ENCODE measurements around the gene C4orf54. TPM values are rescaled to one million over a fixed set of nuclear protein-coding genes. Genes with fewer than 3 reads are reported as not detected.

C4orf54 gene
- total and polyA plus RNA-seq, 10 of the 15 experiments (the other 5 are each of a cell fraction or from before 2014, with no cell fraction given) = 0.01 TPM; not detected in 9

DNA sequence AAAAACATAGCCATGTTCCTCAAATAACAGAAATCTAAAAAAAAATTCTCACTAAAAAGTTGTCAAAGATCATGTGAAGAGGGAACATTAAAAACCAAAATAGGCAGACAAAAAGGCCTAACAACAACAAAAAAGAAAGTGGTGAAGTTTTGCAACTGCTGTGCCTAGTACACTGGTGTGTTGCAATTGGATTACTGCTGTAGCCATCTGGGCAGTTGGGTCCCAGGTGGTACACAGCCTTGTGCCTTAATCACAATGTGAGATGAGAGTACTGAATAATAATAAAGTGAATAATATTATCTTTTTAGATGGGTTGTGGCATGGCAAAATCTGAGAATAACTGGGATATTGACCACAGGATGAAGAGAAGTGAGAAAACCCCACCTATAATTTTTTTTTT, 12.0 kb downstream of the C4orf54 start (continued):
- TF ChIP-seq, protein P1, sequence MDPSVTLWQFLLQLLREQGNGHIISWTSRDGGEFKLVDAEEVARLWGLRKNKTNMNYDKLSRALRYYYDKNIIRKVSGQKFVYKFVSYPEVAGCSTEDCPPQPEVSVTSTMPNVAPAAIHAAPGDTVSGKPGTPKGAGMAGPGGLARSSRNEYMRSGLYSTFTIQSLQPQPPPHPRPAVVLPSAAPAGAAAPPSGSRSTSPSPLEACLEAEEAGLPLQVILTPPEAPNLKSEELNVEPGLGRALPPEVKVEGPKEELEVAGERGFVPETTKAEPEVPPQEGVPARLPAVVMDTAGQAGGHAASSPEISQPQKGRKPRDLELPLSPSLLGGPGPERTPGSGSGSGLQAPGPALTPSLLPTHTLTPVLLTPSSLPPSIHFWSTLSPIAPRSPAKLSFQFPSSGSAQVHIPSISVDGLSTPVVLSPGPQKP (IDR thresholded peaks at IDR 0.05; ENCODE audit: low read depth, low read length) = no peak
- TF ChIP-seq, protein P2, sequence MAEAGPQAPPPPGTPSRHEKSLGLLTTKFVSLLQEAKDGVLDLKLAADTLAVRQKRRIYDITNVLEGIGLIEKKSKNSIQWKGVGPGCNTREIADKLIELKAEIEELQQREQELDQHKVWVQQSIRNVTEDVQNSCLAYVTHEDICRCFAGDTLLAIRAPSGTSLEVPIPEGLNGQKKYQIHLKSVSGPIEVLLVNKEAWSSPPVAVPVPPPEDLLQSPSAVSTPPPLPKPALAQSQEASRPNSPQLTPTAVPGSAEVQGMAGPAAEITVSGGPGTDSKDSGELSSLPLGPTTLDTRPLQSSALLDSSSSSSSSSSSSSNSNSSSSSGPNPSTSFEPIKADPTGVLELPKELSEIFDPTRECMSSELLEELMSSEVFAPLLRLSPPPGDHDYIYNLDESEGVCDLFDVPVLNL (IDR thresholded peaks at IDR 0.05; ENCODE audit: low read depth, low read length) = no peak

DNA sequence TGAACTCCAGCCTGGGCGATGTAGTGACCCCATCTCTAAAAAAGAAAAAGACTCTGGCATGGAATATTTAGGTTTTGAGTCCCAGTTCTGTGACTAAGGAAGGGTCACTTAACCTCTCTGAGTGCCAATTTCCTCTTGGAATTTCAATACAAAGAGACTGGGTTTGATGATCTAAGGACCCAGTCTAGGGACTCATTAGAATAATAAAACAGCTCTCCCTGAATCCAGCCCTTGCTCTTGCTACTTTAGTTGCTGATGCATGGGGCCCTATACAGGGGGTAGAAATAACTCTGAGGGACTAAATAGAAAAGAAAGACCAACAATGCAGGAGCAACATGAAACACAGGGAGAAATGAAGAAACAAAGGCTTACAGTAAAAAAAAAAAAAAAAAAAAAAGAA, 12.6 kb downstream of the C4orf54 start:
- no peak for FAIRE-seq
- ChIA-PET SMC1A (ENCODE audit: uncharacterized antibody, unreplicated experiment) (no interaction called here), RAD21 (ENCODE audit: unreplicated experiment) (no interaction called here), CTCF (no interaction called here), POLR2A (no interaction called here)
- no peaks in the 10 kb centered on the region for H3K36me3 ChIP-seq (ENCODE audit: control insufficient read depth in 2 of 2, insufficient read depth in 2 of 2, low read length in 1 of 2)
- H2AFZ ChIP-seq (ENCODE audit: control insufficient read depth, low read depth, low read length) = no peak overlapping the region
- no peak overlapping the region for H3K4me2 ChIP-seq (ENCODE audit: control insufficient read depth, insufficient read depth)
- no TSS peak for BruUV-seq (replicated peaks)
- WGBS (ENCODE audit: insufficient coverage, insufficient replicate concordance, low lambda C conversion rate, missing lambda C conversion rate) = 10% methylated on average over 1 of the region's 1 CpG
- no peak overlapping the region for H3K27ac ChIP-seq (ENCODE audit: control insufficient read depth, insufficient read depth)
- no peaks in the 10 kb centered on the region for H3K79me2 ChIP-seq (ENCODE audit: control insufficient read depth, insufficient read depth, low read length)
- no peaks in the 10 kb centered on the region for H3K9me3 ChIP-seq (replicated peaks; ENCODE audit: control insufficient read depth, insufficient read depth, low read length)
- no peak overlapping the region for H3K4me3 ChIP-seq
- H3K9ac ChIP-seq (ENCODE audit: control insufficient read depth, insufficient read depth, low read length) = no peak overlapping the region
- intact Hi-C loops (cut with micrococcal nuclease; ENCODE audit: unreplicated experiment) (no loop called here), in situ Hi-C loops (cut with MboI) (no loop called here)
- no peak for DNase-seq (ENCODE audit: low read depth, low spot score)
- no peaks in the 10 kb centered on the region for H4K20me1 ChIP-seq (ENCODE audit: control insufficient read depth, insufficient read depth)
- no peaks in the 10 kb centered on the region for H3K4me1 ChIP-seq (ENCODE audit: control insufficient read depth, insufficient read depth, low read length)
- ATAC-seq = no peak
- H3K27me3 ChIP-seq (replicated peaks in 1 of 2; ENCODE audit: control insufficient read depth in 2 of 2, insufficient read depth in 2 of 2, low read length in 1 of 2) = peaks cover 0 to 5% of the 10 kb centered on the region in 2 experiments; a peak in 1 of 4 replicates
- TF ChIP-seq, protein P3, sequence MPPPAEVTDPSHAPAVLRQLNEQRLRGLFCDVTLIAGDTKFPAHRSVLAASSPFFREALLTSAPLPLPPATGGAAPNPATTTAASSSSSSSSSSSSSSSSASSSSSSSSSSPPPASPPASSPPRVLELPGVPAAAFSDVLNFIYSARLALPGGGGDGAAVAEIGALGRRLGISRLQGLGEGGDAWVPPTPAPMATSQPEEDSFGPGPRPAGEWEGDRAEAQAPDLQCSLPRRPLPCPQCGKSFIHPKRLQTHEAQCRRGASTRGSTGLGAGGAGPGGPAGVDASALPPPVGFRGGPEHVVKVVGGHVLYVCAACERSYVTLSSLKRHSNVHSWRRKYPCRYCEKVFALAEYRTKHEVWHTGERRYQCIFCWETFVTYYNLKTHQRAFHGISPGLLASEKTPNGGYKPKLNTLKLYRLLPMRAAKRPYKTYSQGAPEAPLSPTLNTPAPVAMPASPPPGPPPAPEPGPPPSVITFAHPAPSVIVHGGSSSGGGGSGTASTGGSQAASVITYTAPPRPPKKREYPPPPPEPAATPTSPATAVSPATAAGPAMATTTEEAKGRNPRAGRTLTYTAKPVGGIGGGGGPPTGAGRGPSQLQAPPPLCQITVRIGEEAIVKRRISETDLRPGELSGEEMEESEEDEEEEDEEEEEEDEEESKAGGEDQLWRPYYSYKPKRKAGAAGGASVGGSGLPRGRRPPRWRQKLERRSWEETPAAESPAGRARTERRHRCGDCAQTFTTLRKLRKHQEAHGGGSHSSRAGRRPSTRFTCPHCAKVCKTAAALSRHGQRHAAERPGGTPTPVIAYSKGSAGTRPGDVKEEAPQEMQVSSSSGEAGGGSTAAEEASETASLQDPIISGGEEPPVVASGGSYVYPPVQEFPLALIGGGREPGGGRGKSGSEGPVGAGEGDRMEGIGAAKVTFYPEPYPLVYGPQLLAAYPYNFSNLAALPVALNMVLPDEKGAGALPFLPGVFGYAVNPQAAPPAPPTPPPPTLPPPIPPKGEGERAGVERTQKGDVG (CRISPR knock-in tag; IDR thresholded peaks at IDR 0.05) = no peak
- TF ChIP-seq ZSCAN29 (IDR thresholded peaks at IDR 0.05) (no peak), PAX8 (IDR thresholded peaks at IDR 0.05) (no peak), RB1 (IDR thresholded peaks at IDR 0.05; ENCODE audit: borderline replicate concordance) (no peak), GABPA (IDR thresholded peaks at IDR 0.05; ENCODE audit: low read depth) (no peak)
- TF ChIP-seq, protein P4, sequence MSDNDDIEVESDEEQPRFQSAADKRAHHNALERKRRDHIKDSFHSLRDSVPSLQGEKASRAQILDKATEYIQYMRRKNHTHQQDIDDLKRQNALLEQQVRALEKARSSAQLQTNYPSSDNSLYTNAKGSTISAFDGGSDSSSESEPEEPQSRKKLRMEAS (IDR thresholded peaks at IDR 0.05; ENCODE audit: low read depth, low read length) = no peak
